ENCODE measurements around the gene PLPPR3.

- TF ChIP-seq POLR2AphosphoS5 (IDR thresholded peaks at IDR 0.05) (no peak), CTCF (IDR thresholded peaks at IDR 0.05) (no peak), POLR2A (IDR thresholded peaks at IDR 0.05) (no peak)
Observed at GRCh38 chr19:844546-844971, 22.8 kb upstream of the PLPPR3 start.
